H4 (cell line): Measurements from ENCODE around the gene KCNJ6. TPM values are rescaled to one million over a fixed set of nuclear protein-coding genes. Genes with fewer than 3 reads are reported as not detected.
A peak's percentile ranks its signal among the peaks of the same experiment; 100 is the strongest.

Experiments
- DNase-seq: peaks from one replicate; pipeline ENCODE4 v3.0.0-alpha.2; 2015; ENCODE audit warnings: low spot score
- total RNA-seq: library from RNA; depleted of rRNA; stranded (reverse); fragments of >200 nt; shearing (Covaris generic); gene quantifications from 2 replicates; pipeline ENCODE4 v1.2.3, GENCODE V29; 2014

KCNJ6 gene
- total RNA-seq, 1 experiment from 2014 or later = not detected

GRCh38 chr21:37865156-37865555 is 51.1 kb downstream of the KCNJ6 start:
- DNase-seq = no peak

DNA sequence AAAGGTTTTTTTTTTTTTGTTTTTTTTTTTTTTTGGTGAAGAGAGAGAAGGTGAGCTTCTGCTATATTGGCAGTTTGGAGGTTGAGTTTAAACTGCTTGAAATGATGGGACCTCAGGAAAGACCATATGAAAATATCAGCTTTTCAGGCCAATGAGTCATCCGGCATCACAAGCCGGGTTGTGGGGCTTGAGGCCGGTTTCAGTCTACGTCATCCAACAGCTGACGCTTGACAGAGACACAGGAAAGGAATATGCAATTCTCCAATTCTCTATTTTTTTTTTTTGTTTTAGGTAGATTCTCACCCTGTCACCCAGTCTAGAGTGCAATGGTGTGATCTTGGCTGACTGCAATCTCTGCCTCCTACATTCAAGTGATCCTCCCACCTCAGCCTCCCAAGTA is 52.4 kb downstream of the KCNJ6 start:
- no peak for DNase-seq

DNA sequence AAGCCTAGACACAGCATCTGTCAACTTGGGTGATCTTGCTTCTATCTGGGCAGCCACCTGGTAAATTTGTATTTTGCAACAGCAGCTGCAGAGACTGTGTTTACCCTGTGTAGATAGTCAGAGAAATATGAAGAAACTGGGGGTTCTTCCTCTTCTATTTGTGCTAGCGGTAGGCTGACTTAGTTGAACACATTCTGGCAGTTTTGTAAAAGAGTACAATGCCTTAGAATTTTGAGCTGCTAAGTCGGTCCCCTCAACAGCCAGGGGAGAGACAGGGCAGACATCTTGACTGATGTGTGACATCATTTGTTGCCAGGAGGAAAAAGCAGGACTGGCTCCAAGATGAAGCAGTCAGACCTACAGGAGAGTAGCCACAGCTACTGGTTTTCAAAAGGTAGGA is 53.7 kb downstream of the KCNJ6 start:
- DNase-seq = no peak

- no peak for DNase-seq
These were observed 54.7 kb downstream of the KCNJ6 start for GRCh38 chr21:37861561-37861960.

GRCh38 chr21:37860416-37860815 is 55.8 kb downstream of the KCNJ6 start:
- no peak for DNase-seq

GRCh38 chr21:37855647-37856625 is 60.3 kb downstream of the KCNJ6 start:
- DNase-seq = peak; percentile 31

DNA sequence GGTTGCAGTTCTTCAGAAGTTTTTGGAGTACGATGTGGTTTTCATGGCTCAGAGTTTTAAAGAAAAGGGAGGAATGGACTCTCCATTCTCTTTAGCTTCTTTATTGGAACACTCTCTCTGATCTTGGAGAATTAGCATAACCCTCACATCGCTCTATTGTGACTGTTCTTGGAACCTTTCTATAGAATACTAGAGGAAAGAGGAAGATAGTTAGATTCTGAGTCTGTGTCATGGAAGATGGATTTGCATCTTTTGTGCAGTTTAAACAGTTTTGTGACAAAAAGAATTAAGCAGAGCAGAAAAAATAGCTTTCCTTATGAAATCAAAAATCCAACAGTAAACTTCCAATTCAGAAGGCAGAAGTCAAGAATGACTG is 61.0 kb downstream of the KCNJ6 start:
- DNase-seq = no peak

- DNase-seq = no peak
These were observed 66.7 kb downstream of the KCNJ6 start for GRCh38 chr21:37849506-37850102.

DNA sequence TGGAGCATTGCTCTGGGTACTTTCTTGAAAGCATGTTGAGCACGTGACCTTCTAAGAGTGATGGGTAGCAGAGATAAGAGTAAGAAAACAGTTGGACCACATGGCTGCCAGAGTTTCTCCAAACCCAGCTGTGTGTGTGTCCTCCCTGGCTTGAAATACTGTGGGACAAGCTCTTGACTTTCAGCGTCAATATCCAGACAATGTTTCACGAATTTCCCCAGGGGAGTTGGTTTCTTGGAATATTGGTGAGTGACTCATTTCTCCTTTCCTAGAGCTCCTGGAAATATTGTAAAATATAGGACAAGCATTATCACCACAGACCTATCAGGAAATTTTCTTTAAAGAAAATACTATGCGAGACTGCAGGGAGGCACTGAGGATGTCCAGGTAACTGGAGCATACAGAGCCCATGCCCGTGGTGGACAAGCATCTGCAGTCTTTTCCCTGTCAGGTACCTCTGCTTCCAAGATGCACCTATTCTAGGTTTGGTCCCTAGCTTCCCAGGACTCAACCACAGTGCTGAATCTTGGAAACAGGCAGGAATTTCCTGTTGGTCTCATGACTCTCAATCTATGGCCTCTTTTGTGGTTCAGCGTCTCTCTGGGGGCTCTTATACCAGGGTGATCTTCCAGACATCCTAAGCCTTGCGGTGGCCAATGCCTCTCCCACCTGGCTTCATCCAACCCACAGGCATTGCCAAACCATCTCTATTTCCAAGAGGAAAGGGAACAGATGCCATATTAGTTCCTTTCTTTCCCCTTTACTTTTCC is 67.4 kb downstream of the KCNJ6 start:
- DNase-seq = no peak

DNA sequence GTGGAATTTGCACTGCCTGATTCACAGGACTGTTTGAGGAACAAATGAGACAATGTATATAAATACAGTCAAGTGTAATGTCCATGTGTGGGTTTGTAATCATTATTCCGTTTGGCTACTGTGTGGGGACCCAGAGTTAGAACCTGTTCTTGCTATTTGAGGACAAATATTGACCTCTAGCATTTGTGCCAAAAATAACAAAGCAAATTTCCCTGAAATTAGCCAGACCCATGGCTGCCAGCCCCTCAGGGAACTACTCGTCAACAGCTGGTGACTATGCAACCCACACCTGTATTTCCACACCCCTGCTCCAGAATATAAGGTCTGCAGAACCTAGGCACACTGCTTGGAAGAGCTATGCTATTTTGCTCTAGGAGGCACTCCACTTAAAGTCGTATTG is 70.7 kb downstream of the KCNJ6 start:
- no peak for DNase-seq

- DNase-seq = no peak
These were observed 73.1 kb downstream of the KCNJ6 start for GRCh38 chr21:37843191-37843590.

GRCh38 chr21:37842163-37842919 is 73.9 kb downstream of the KCNJ6 start:
- no peak for DNase-seq

GRCh38 chr21:37837381-37837780 is 78.9 kb downstream of the KCNJ6 start:
- DNase-seq = no peak

DNA sequence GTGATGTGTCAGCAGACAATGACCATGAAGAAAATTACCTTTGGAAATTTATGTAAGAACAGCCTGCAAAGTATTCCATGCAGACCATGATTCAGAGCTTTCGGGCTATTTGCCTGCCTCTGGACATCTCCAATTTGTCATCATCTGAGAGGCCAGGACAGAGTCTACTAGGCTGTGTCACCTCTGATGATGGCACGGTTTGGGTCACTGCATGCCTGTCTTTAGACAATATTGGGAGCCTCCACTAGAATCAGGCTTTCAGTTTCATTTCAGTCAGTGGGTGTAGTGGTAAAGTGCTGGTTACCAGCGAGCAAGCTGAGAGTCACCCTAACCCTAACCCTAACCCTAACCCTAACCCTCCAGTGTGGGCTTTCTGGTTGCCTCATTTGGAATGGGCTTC is 80.8 kb downstream of the KCNJ6 start:
- no peak for DNase-seq

DNA sequence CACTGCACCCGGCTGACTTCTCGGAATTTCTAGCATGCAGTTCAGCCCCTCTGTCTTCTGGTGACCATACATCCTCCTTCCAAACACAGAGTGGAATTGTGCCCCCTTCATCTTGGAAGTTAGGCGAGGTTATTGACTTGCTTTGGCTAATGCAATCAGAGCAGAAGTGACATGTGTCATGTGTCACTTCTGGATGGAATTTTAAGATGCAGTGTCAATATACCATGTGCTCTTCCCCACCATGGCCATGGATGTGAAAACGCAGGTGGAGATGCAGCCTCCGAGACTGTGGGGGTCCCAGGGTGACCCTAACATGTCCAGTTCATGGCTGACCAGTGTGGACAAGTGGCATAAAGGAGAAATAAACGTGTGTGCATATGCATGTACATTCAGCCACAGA is 83.0 kb downstream of the KCNJ6 start:
- no peak for DNase-seq

DNA sequence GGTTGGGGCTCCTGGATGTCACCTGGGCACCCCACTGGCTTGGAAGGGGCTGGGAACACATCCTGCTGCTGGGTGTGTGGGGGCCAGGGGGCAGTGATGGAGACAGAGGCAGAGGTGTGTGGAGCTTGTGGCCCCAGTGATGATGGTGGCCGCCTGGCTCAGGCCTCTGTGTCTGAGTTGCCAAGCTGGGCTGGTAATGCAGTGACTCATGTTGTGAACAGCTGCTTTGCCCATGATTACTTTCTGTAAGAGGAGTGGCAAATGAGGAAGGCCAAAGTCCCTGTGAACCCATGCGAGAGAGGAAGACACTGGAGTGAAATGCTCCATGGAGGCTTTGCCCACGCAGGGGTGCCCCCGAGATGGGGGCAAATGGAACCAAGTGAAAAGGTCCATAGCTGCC is 86.8 kb downstream of the KCNJ6 start:
- peak; percentile 82 for DNase-seq

DNA sequence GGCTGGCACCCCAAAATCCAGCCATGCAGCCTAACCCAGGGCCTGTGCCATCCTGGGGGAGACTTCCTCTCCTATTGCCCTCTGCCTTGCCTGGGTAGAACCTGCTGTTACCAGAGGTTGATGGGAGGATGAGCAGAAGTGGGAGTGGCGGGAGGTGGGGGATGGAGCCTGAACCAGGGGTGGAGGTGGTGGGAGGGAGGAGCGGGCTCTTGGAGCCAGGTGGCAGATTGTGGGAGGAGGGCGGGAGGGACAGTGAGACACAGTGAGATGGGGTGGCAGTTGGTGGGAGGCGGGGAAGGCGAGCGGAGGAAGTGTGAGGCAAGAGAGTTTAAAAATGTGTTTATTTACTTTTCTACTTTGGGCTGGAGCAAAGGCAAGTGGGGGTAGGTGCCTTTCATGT is 87.3 kb downstream of the KCNJ6 start:
- peak; percentile 66 for DNase-seq

DNA sequence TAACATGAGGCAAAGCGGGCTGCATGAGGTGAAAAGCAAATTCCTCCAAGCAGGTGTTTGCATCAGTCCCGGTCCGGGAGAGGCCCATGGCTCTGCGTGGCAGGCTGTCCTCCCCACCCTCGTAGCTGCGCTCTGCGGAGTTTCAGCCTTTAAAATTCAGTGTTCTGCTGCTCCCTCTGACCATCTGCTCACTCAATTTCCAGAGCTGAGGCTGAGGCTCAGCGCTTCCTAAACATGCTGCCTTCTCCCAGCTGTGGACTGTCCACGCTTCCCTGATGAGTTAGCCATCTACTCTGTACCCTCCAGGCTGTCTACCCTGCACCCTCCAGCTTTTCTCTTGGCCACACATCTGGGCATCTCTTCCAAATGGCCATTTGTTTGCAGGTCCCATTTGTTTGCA is 87.7 kb downstream of the KCNJ6 start:
- DNase-seq = no peak

DNA sequence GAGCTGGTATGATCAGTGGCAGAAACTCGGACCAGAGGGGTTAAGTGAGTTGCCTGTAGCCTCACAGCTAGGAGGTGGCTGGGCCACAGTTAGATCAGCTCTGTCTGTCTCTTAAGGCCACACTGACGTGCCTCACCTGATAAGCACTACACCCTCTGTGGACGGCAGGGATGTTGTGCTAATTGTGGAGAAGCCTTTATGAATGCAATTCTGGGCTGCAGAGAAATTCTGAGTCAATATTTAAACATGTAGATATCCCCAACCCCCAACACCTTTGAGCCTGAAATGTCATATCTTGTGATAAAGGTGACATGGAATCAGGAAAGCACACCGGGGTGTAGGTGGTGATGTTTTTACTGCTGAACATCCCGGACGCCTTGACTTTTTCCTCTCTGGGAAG is 88.3 kb downstream of the KCNJ6 start:
- no peak for DNase-seq

- no peak for DNase-seq
These were observed 94.3 kb downstream of the KCNJ6 start for GRCh38 chr21:37821786-37822450.

- no peak for DNase-seq
These were observed 95.2 kb downstream of the KCNJ6 start for GRCh38 chr21:37821092-37821491.
